GM19395 (cell line): Measurements from ENCODE around the gene C1QTNF12.
"Not testable (repeated sequence)": the region's sequence is repeated elsewhere in the genome, so short reads cannot be mapped to it uniquely, and the experiment has no call there.

ENCODE experiments used
- ATAC-seq: cut with Tn5 transposase; IDR thresholded peaks from one replicate; pipeline ENCODE4 v1.9.1; 2021; ENCODE audit warnings: mild to moderate bottlenecking, moderate library complexity; ENCODE audit not compliant: unreplicated experiment

Gene C1QTNF12

GRCh38 chr1:1260843-1261560 lies 14.5 kb upstream of the C1QTNF12 start:
- no peak for ATAC-seq

GRCh38 chr1:1259951-1260600 lies 13.6 kb upstream of the C1QTNF12 start:
- no peak for ATAC-seq

DNA sequence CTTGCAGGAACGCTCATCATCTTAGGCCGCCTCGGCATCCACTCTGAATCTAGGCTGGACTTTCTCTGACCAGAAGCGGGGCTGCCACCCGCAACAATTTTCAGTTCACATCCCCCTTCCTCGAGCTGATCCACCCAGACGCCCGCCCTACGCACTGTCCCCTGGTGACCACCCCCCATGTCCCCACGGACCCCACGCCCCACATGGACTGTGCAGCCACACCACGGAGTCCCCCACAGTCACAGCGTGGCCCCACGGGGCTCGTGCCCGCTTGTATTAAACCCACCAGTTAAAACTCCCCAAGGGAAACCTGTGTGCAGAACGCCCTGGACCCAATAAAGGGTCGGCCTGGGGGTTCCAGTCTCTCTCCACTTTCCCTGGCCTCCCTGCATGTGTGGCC lies 13.0 kb upstream of the C1QTNF12 start:
- ATAC-seq: no peak

DNA sequence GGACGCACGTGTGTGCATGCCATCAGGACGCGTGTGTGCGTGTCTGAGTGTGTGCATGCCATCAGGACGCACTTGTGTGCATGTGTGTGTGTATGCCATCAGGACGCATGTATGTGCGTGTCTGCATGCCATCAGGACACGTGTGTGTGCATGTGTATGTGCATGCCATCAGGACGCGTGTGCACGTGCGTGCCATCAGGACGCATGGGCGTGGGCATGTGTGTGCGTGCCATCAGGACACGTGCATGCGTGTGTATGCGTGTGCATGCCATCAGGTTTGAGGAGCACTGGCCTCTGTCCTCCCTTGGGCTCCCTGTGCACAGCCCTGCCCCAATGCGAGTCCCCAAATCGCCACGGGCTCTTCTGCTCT lies 12.6 kb upstream of the C1QTNF12 start:
- no peak for ATAC-seq

DNA sequence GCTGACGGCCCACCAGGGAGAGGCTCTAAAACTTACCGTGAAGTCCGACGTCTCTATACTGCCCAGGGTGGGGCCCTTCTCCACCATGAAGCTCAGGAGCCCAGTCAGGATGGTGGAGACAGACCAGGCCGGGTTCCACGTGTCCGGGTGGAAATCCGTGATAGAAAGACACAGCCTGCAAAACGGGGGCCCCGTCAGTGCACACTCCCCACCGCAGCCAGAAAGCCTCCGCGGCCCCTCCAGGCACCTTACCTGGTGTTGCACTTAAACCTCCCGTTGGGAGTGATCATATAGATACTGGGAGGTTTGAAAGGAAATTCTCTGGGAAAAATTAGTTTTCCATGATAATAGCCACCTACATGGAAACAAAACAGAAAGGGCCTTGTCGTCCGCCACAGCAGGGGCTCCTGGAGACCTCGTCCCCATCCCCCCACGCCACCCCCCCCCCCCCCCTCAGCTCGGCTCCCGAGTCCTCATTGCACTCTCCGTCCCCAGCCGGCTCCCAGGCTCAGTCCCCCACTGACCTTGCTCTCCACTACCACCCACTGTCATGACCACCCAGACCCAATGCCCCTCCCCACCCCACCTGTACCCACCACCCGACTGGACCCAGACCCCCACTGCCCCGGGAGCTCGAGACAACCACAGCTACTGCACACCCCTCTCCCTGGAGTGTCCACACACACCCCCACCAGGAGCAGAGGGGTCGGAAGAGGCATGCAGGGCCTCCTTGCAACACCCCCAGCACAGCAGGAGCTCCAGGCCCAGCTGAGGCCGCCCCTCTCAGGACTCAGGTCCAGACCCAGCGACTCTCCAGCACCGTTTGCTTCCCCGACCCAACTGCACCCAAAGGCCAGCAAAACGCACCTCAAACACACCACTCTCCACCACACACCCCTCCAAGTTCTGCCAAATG lies 10.7 kb upstream of the C1QTNF12 start:
- ATAC-seq: no peak

DNA sequence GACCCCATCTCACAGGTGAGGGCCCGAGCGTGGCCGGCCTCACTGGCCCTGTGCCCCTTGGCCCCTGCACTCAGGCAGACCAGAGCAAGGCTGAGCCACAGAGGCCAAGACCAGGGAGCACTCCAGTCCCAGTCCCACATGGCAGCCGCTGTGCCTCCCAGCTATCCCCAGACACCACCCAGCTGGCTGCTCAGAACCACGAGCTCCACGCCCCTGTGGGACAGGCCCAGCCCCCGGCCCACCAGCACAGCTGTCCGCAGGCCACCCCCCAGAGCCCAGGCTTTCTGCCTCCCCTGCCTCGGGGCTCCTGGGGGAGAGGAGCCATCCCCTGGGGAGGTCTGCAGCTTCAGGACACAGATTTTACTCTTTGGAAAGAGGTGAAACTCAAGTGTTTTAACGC lies 9.1 kb upstream of the C1QTNF12 start:
- ATAC-seq: no peak

DNA sequence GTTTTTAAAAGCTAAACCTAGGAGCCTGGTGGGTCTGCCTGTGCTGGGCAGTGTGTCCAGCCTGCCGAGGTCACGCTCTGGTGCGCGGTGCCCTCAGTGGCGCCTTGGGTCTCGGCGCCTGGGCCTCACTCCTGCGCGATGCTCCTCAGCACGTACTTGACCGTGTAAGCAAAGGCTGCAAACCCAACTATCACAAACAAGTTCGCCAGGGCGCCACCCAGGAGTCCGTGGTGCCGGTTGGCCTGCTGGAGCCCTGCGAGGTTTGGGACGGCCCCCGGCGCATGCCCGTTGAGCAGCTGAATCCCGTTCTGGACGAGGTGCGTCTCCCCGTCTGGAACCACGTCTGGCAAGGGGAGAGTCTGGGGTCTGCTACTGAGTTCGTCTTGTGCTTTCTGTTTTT lies 8.6 kb upstream of the C1QTNF12 start:
- no peak for ATAC-seq

GRCh38 chr1:1254667-1254998 lies 8.1 kb upstream of the C1QTNF12 start:
- ATAC-seq: no peak

DNA sequence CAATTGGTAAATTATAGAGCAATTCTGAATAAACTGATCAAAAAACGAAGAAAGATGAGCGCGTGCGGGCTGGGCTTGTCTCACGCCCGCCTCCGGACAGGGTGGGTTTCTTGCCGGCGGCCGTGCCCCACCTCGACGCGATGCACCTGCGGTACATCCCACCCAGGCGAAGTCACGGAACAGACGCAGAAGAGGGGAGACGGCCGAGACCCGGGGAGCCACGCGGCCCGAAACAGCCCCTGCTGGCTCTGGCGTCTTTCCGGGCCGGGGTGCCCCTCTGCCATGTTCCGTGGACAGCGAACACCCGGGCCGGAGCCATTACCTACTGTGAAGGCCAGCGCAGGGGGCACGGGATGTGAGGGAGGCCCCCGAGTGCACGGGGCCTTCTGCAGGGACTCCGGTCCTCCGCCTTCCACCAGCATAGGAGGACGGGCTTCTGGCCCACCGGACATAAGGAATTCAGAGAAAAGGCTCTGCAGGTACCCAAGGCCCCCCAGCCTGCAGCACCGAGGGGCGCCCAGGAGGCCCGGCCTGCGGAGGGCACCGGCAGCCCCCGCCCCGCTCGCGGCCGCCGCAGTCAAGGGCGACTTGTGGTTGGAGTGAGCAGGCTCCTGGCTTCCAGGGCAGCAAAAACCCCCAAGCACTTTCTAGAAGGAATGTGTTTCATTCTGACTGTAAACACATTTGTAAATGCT lies 7.6 kb upstream of the C1QTNF12 start:
- ATAC-seq: no peak

- no peak for ATAC-seq
These were observed 6.8 kb upstream of the C1QTNF12 start for GRCh38 chr1:1253314-1253713.

- peak; percentile 66 for ATAC-seq
These were observed 4.3 kb upstream of the C1QTNF12 start for GRCh38 chr1:1250786-1251284.

- not testable (repeated sequence) for ATAC-seq
These were observed 1.7 kb upstream of the C1QTNF12 start for GRCh38 chr1:1248009-1248913.

DNA sequence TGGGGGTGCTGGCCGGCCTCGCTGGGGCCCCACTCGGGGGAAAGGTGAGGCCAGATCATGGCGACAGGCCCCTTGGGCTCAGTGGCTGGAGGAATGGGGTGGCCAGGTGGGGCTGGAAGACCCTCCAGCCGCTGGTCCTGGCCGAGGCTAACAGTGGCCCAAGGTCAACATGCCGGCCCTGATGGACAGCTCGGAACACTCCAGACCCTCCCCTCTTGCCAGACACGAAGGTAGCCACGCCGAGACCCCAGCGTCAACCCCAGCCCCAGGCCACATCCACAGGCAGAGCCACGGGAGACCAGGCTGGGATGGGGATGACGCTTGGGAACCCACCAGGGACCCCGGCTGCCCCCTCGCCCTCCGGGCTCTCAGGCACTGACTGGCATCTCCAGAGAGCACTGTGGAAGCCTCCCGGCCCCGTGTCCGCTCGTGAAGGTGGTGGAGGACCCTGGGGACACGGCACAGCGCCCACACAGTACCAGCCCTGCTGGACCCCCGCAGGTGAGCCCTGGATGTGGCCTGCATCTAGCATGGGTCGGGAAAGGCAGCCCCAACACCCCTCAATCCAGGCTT lies 905 bp upstream of the C1QTNF12 start:
- no peak for ATAC-seq

GRCh38 chr1:1245817-1246576 lies 525 bp downstream of the C1QTNF12 start:
- ATAC-seq: no peak

- no peak for ATAC-seq
These were observed 1.2 kb downstream of the C1QTNF12 start for GRCh38 chr1:1245178-1245816.

DNA sequence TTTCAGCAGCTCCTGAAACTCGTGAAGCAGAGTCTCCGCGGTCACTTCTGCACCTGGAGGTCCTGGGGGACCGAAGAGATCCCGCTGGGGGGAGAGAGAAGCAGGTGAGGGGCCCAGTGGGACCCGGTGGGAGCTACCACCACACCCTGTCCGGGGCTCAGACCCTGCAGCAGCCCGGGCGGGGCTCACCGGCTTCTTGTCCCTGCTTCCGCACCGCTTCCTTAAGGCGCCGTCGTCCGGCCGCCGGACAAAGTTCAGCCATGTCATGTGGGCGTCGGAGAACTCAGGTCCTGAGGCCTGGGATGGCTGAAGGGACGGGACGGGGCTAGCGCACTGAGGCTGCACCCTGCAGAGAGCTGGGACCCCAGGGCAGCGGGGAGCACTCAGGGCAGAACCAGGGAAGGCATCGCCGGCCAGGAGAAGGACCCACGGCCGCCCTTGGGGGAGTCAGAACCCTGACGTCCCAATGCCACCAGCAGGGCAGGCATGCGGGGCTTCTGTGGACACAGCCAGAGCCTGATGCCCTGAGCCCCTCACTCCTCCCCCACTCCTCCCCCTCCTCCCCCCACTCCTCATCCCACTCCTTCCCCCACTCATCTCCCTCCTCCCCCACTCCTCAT lies 2.2 kb downstream of the C1QTNF12 start:
- ATAC-seq: no peak

DNA sequence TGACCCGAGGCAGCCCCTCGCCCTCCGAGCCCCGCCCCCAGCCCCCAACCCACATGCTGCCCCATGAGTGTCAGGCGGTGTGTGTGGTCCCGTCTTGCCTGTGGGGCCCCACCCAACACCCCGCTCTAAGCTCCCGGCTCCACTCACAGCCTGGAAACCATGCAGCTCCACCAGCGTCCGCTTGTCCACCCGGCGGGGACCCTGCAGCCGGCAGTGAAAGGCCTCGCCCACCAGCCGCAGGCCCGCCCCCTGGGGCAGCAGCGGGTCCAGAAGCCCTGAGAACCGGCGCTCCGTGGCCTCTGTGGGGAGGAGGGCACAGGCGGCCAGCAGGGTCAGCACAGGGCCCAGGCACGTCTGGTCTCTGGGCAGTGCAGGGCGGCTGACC lies 2.7 kb downstream of the C1QTNF12 start:
- no peak for ATAC-seq

DNA sequence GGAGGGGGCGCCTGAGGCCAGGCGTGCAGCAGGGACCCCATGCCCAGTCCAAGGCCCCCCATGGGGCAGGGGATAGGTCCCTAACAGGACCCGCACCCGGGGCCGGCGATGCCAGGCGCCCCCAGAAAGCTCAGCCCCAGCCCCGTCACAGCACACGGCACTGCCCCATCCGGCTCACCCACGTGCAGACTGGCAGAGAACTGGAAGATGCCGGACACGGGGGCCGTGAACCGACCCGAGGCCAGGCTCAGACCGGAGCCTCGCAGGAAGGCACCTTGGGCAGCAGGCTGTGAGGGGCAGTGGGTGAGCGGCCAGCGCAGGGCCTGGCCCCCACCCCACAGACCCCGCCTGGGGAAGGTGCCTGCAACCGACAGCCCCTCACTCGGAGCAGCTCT lies 3.3 kb downstream of the C1QTNF12 start:
- ATAC-seq: no peak
